ENCODE measurements around the gene TTLL6. TPM values are rescaled to one million over a fixed set of nuclear protein-coding genes. Genes with fewer than 3 reads are reported as not detected.

Gene TTLL6
- total RNA-seq, result 1 to 10 TPM in 1 of 2 donors, not detected in 1; 2.7 TPM

GRCh38 chr17:48816774-48817590 is at the start of gene TTLL6:
TSS of gene TTLL6 (minus strand) at chr17:48817229. CDS start at chr17:48817072, 157 bp downstream.

GRCh38 chr17:48830840-48831548 is 14.0 kb upstream of the TTLL6 start, which contains the start of gene CALCOCO2:
TSS of gene CALCOCO2 (plus strand) at chr17:48831035. CDS start at chr17:48841708, 10,673 bp downstream.

GRCh38 chr17:48728232-48729231 is 88.5 kb downstream of the TTLL6 start, which contains the start of gene HOXB13:
TSS of gene HOXB13 (minus strand) at chr17:48728750. CDS start at chr17:48728593, 157 bp downstream.

GRCh38 chr17:48722915-48723422 is 94.1 kb downstream of the TTLL6 start, which contains the start of gene PRAC2:
TSS of gene PRAC2 (plus strand) at chr17:48723185. CDS start at chr17:48724411, 1,226 bp downstream.

GRCh38 chr17:48722201-48722907 is 94.7 kb downstream of the TTLL6 start, which contains the start of gene PRAC1:
TSS of gene PRAC1 (minus strand) at chr17:48722518. CDS start at chr17:48722392, 126 bp downstream.

Small RNA genes within 50 kb of the gene (small RNA-seq; reads per million reads assigned to genes)
- gene COX6B1P2, result 0 reads per million in 2 donors
- 0 reads per million in 2 donors for gene MIR3185
- gene RF02132, result 0 reads per million in 2 donors
- gene RF02133, result 0 reads per million in 2 donors
- 0 reads per million in 2 donors for gene RN7SL125P

Other genes starting within 250 kb of the TTLL6 start
- gene HOXB4, start 238.9 kb downstream of the TTLL6 start, total RNA-seq, result 1 to 10 TPM in 1 of 2 donors, not detected in 1; 2.0 TPM
- gene HOXB3, start 227.0 kb downstream of the TTLL6 start, total RNA-seq, result 1 to 10 TPM in 1 of 2 donors, not detected in 1; 2.3 TPM
- not detected for gene HOXB5, start 223.4 kb downstream of the TTLL6 start, total RNA-seq
- 1 to 10 TPM in 1 of 2 donors, not detected in 1; 7.0 TPM for gene HOXB6, start 212.2 kb downstream of the TTLL6 start, total RNA-seq
- 10 to 100 TPM in 1 of 2 donors, not detected in 1; 10.7 TPM for gene HOXB7, start 206.2 kb downstream of the TTLL6 start, total RNA-seq
- gene HOXB8, start 201.9 kb downstream of the TTLL6 start, total RNA-seq, result under 1 TPM in 1 of 2 donors, not detected in 1; 0.33 TPM
- under 1 TPM in 1 of 2 donors, not detected in 1; under 0.01 TPM for gene HOXB9, start 190.9 kb downstream of the TTLL6 start, total RNA-seq
- not detected for gene PRAC1, start 94.7 kb downstream of the TTLL6 start, total RNA-seq
- 1 to 10 TPM in 1 of 2 donors, not detected in 1; 1.3 TPM for gene PRAC2, start 94.0 kb downstream of the TTLL6 start, total RNA-seq
- 10 to 100 TPM in 1 of 2 donors, not detected in 1; 11.7 TPM for gene HOXB13, start 88.5 kb downstream of the TTLL6 start, total RNA-seq
- gene CALCOCO2, start 13.8 kb upstream of the TTLL6 start, total RNA-seq, result 10 to 100 TPM; 32.7 to 50.3 TPM
- gene ATP5MC1, start 75.6 kb upstream of the TTLL6 start, total RNA-seq, result 10 to 100 TPM; 58.9 to 85.3 TPM
- gene UBE2Z, start 91.2 kb upstream of the TTLL6 start, total RNA-seq, result 100 to 1,000 TPM in 1 of 2 donors, 10 to 100 TPM in 1; 84.3 to 114 TPM
- 10 to 100 TPM; 57.1 to 61.3 TPM for gene SNF8, start 127.6 kb upstream of the TTLL6 start, total RNA-seq
- not detected for gene GIP, start 151.4 kb upstream of the TTLL6 start, total RNA-seq
- gene IGF2BP1, start 180.2 kb upstream of the TTLL6 start, total RNA-seq, result not detected